Measurements from ENCODE around the gene SDK1.

SDK1 gene

DNA sequence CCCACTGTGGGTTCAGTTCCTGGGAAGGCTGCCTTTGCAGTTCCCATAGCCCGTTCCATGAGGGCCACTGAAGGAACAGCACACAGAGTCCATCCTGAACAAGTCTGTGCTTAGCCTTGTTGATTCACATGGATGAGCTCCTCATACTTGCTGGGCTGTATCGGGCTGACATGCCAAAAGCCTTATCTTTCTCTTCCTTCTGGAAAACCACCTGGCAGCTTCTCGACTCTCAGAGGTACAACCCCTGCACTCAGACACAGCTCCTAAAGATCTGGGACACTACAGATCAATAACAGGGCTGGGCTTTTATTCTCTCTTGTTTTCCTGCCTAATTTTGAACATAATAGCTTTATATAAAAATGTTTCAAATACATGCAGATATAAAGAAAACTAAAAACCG is 667.2 kb downstream of the SDK1 start:
- TF ChIP-seq, protein P1, sequence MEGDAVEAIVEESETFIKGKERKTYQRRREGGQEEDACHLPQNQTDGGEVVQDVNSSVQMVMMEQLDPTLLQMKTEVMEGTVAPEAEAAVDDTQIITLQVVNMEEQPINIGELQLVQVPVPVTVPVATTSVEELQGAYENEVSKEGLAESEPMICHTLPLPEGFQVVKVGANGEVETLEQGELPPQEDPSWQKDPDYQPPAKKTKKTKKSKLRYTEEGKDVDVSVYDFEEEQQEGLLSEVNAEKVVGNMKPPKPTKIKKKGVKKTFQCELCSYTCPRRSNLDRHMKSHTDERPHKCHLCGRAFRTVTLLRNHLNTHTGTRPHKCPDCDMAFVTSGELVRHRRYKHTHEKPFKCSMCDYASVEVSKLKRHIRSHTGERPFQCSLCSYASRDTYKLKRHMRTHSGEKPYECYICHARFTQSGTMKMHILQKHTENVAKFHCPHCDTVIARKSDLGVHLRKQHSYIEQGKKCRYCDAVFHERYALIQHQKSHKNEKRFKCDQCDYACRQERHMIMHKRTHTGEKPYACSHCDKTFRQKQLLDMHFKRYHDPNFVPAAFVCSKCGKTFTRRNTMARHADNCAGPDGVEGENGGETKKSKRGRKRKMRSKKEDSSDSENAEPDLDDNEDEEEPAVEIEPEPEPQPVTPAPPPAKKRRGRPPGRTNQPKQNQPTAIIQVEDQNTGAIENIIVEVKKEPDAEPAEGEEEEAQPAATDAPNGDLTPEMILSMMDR (IDR thresholded peaks at IDR 0.05; ENCODE audit: extremely low read depth, insufficient read depth, missing control alignments) = no peak
- DNase-seq (ENCODE audit: low spot score) = no peak
- in situ Hi-C loops (cut with MboI; ENCODE audit: low pct_unique_long_range_greater_than_20kb, low sequenced_read_pairs, unreplicated experiment) = no loop called here

DNA sequence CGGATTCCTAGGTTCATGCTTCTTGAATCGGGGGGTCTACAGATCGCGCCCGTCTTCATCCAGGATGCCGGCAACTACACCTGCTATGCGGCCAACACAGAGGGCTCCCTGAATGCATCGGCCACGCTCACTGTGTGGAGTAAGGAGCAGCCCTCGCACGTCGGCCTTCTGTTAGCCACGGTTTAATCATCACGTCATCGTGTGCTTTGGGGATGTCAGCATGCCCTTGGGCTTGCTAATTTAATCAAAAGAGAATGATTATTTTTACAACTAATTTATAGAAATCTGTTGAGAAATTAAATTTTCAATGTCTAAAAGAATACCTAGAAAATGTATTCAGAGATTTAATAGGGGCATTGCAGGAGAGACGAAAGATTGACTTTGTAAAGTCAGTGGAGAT is 668.2 kb downstream of the SDK1 start:
- TF ChIP-seq, protein P1 (IDR thresholded peaks at IDR 0.05; ENCODE audit: extremely low read depth, insufficient read depth, missing control alignments) = no peak
- in situ Hi-C loops (cut with MboI; ENCODE audit: low pct_unique_long_range_greater_than_20kb, low sequenced_read_pairs, unreplicated experiment) = no loop called here
- DNase-seq (ENCODE audit: low spot score) = no peak

DNA sequence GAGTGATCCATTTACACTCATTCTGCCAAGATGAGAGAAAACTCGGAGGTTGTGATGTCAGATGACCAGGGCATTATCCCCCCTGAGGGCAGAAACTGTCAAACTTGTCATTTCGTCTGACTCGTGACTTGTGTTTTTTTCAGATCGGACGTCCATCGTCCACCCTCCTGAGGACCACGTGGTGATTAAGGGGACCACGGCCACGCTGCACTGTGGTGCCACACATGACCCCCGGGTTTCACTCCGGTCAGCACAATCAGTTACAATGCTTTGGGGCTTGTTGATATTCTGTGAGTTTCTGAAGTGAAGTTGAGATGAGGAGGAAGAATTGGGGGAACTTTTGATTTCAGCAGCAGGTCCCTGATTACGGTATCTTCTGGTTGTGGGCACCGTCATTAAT is 670.3 kb downstream of the SDK1 start:
- in situ Hi-C loops (cut with MboI; ENCODE audit: low pct_unique_long_range_greater_than_20kb, low sequenced_read_pairs, unreplicated experiment) = no loop called here
- TF ChIP-seq, protein P1 (IDR thresholded peaks at IDR 0.05; ENCODE audit: extremely low read depth, insufficient read depth, missing control alignments) = no peak
- DNase-seq (ENCODE audit: low spot score) = no peak

DNA sequence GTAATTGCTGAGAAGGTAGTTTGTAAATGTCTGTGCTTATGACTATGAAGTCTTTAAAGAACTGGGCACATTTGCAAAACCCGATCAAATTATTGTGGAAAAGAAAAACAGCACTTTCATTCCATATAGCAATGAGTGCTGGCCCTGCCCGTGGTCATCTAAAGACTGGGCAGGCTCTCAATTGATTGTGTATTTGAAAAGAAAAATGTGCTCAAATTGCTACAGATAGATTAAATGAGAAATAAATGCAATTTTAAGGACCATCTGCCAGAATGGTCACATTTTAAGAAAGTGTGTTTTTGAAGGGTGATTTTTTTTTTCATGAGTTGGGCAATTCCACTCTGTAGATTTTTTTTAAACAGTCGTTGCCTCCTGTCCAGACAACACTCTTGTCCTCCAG is 672.2 kb downstream of the SDK1 start:
- DNase-seq (ENCODE audit: low spot score) = no peak
- TF ChIP-seq, protein P1 (IDR thresholded peaks at IDR 0.05; ENCODE audit: extremely low read depth, insufficient read depth, missing control alignments) = no peak
- in situ Hi-C loops (cut with MboI; ENCODE audit: low pct_unique_long_range_greater_than_20kb, low sequenced_read_pairs, unreplicated experiment) = no loop called here

DNA sequence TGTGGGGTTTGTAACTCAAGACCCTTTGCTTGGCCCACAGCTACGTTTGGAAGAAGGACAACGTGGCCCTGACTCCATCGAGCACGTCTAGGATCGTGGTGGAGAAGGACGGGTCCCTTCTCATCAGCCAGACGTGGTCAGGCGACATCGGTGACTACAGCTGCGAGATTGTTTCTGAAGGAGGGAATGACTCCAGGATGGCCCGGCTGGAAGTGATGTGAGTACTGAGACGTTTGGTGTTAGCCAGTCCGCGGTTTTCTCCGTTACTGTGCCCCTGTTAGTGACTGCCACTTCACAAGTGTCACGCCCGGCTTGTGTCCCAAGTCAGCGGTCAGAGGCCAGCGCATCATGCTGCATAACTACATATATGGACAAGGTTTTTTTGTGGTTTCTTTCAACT is 673.3 kb downstream of the SDK1 start:
- in situ Hi-C loops (cut with MboI; ENCODE audit: low pct_unique_long_range_greater_than_20kb, low sequenced_read_pairs, unreplicated experiment) = no loop called here
- no peak for DNase-seq (ENCODE audit: low spot score)
- TF ChIP-seq, protein P1 (IDR thresholded peaks at IDR 0.05; ENCODE audit: extremely low read depth, insufficient read depth, missing control alignments) = no peak

DNA sequence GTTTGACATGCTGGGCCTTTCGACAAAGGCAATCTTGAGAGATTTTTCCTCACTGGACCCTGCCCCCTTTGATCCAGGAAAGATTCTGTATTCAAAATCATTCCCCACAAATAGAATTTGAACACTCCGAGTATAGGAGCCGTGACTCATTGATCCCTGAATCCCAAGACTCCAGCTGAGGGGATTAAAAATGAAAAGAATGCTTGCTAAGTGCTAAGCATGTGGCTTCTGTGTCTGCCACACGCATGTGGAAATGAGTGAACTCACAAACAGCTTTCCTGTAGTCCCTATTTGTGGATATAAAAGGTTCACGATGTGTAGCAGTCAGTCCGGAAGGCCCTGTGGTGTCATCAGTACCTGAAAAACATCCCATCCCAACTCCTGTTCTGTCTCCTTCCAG is 674.3 kb downstream of the SDK1 start:
- DNase-seq (ENCODE audit: low spot score) = no peak
- TF ChIP-seq, protein P1 (IDR thresholded peaks at IDR 0.05; ENCODE audit: extremely low read depth, insufficient read depth, missing control alignments) = no peak
- in situ Hi-C loops (cut with MboI; ENCODE audit: low pct_unique_long_range_greater_than_20kb, low sequenced_read_pairs, unreplicated experiment) = no loop called here

DNA sequence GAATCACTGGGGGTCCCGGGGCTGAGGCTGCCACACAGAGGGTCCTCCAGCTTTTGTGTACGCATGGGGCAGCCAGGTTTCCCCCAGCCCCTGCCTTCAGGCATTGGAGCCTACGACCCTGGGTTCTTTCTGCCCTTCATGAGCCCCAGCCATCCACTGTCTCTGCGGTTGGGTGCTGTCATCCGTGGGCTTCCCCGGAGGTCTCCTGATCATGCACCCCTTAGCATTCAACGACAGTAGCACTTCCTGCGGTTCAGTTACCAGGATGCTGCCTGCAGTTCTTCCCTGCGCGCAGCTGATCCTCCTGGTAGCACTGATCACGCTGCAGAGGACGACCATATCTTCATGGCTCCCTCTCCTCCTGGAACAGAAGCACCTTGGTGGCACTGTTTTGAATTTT is 676.3 kb downstream of the SDK1 start:
- TF ChIP-seq, protein P1 (IDR thresholded peaks at IDR 0.05; ENCODE audit: extremely low read depth, insufficient read depth, missing control alignments) = no peak
- in situ Hi-C loops (cut with MboI; ENCODE audit: low pct_unique_long_range_greater_than_20kb, low sequenced_read_pairs, unreplicated experiment) = no loop called here
- no peak for DNase-seq (ENCODE audit: low spot score)
